Measurements from ENCODE around the gene ZFAND3.

DNA sequence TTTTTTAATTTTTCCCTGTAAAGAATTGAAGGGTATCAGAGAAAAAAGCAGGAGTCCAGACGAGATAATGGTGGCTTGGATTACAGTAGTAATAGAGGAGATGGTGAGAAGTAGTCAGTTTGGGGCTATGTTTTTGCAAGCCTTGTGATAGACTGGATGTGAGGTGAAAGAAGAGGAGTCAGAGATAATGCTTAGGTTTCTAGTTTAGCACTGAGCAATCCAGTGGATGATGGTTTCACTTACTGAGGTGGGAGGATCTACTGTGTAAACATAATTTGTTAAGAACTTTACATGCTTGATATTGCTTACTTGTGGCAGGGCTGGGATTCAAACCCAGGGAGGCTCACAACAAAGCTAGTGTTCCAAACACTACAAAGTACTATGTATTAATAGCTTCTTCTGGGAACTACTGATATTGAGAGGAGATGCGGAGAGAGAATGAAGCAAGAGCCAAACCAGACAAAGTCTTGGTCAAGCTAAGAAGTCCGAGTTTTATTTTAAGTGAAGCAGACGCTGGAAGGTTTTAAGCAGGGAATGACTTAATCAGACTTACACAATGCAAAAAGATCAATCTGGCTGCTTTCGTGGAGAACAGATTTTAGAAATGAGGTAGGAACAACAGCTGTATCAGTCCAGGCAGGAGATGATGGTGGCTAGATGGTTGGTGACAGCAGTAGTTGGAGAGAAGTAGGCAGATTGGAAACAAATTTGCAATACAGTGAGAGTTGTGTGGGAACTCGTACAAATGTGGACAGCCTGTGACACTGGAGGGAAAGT lies 58.0 kb downstream of the ZFAND3 start:
- TF ChIP-seq, protein P1, sequence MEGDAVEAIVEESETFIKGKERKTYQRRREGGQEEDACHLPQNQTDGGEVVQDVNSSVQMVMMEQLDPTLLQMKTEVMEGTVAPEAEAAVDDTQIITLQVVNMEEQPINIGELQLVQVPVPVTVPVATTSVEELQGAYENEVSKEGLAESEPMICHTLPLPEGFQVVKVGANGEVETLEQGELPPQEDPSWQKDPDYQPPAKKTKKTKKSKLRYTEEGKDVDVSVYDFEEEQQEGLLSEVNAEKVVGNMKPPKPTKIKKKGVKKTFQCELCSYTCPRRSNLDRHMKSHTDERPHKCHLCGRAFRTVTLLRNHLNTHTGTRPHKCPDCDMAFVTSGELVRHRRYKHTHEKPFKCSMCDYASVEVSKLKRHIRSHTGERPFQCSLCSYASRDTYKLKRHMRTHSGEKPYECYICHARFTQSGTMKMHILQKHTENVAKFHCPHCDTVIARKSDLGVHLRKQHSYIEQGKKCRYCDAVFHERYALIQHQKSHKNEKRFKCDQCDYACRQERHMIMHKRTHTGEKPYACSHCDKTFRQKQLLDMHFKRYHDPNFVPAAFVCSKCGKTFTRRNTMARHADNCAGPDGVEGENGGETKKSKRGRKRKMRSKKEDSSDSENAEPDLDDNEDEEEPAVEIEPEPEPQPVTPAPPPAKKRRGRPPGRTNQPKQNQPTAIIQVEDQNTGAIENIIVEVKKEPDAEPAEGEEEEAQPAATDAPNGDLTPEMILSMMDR (conservative IDR thresholded peaks at IDR 0.05; ENCODE audit: low read depth, low read length) = no peak
- TF ChIP-seq EZH2phosphoT487 (IDR thresholded peaks at IDR 0.05; ENCODE audit: borderline replicate concordance, low read length) = no peak

All from PC-3 (cell line).